Measurements from ENCODE around the gene CADM2. TPM values are rescaled to one million over a fixed set of nuclear protein-coding genes. Genes with fewer than 3 reads are reported as not detected.

Gene CADM2
- polyA plus RNA-seq, 1 donor from 2014 or later, result 4.5 TPM

- TF ChIP-seq, protein P1, sequence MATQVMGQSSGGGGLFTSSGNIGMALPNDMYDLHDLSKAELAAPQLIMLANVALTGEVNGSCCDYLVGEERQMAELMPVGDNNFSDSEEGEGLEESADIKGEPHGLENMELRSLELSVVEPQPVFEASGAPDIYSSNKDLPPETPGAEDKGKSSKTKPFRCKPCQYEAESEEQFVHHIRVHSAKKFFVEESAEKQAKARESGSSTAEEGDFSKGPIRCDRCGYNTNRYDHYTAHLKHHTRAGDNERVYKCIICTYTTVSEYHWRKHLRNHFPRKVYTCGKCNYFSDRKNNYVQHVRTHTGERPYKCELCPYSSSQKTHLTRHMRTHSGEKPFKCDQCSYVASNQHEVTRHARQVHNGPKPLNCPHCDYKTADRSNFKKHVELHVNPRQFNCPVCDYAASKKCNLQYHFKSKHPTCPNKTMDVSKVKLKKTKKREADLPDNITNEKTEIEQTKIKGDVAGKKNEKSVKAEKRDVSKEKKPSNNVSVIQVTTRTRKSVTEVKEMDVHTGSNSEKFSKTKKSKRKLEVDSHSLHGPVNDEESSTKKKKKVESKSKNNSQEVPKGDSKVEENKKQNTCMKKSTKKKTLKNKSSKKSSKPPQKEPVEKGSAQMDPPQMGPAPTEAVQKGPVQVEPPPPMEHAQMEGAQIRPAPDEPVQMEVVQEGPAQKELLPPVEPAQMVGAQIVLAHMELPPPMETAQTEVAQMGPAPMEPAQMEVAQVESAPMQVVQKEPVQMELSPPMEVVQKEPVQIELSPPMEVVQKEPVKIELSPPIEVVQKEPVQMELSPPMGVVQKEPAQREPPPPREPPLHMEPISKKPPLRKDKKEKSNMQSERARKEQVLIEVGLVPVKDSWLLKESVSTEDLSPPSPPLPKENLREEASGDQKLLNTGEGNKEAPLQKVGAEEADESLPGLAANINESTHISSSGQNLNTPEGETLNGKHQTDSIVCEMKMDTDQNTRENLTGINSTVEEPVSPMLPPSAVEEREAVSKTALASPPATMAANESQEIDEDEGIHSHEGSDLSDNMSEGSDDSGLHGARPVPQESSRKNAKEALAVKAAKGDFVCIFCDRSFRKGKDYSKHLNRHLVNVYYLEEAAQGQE (IDR thresholded peaks at IDR 0.05; ENCODE audit: borderline replicate concordance), result no peak
These were observed 931.3 kb downstream of the CADM2 start (continued) for GRCh38 chr3:85890043-85890555.

- H3K9me2 ChIP-seq (ENCODE audit: insufficient read depth, low read length), result no peaks in the 10 kb centered on the region
- H3K4me3 ChIP-seq (ENCODE audit: low read length), result no peak overlapping the region
- no peak overlapping the region for H3K4me2 ChIP-seq (ENCODE audit: low read length)
- no peaks in the 10 kb centered on the region for H3F3A ChIP-seq (ENCODE audit: insufficient read depth, low read length, poor library complexity, severe bottlenecking)
- no peaks in the 10 kb centered on the region for H3K9me3 ChIP-seq (ENCODE audit: low read length)
- H3K9ac ChIP-seq (ENCODE audit: low read length), result no peak overlapping the region
- no peaks in the 10 kb centered on the region for H3K79me2 ChIP-seq (replicated peaks; ENCODE audit: insufficient read depth, low read length)
- H3K27ac ChIP-seq (ENCODE audit: low read length), result no peak overlapping the region
- H2AFZ ChIP-seq (ENCODE audit: low read depth, low read length), result no peak overlapping the region
- no peaks in the 10 kb centered on the region for H4K20me1 ChIP-seq (ENCODE audit: insufficient read depth)
- no peaks in the 10 kb centered on the region for H3K27me3 ChIP-seq (ENCODE audit: insufficient read depth, low read depth, low read length)
- H3K36me3 ChIP-seq (ENCODE audit: insufficient read depth, low read length), result no peaks in the 10 kb centered on the region
- TF ChIP-seq, protein P1 (IDR thresholded peaks at IDR 0.05; ENCODE audit: borderline replicate concordance), result no peak
- TF ChIP-seq EZH2 (IDR thresholded peaks at IDR 0.05; ENCODE audit: borderline replicate concordance, insufficient read depth, low read length, poor library complexity, severe bottlenecking) (no peak), EP300 (conservative IDR thresholded peaks at IDR 0.05; ENCODE audit: poor library complexity, severe bottlenecking) (no peak), RAD21 (conservative IDR thresholded peaks at IDR 0.05) (no peak), MXI1 (conservative IDR thresholded peaks at IDR 0.05; ENCODE audit: poor library complexity, severe bottlenecking) (no peak)
These were observed 944.6 kb downstream of the CADM2 start for GRCh38 chr3:85903434-85903833.

GRCh38 chr3:85912980-85913379 is 954.2 kb downstream of the CADM2 start:
- no peak for TF ChIP-seq EZH2 (IDR thresholded peaks at IDR 0.05; ENCODE audit: borderline replicate concordance, insufficient read depth, low read length, poor library complexity, severe bottlenecking)
- no peak for TF ChIP-seq MXI1 (conservative IDR thresholded peaks at IDR 0.05; ENCODE audit: poor library complexity, severe bottlenecking)
- TF ChIP-seq CTCF (IDR thresholded peaks at IDR 0.05; ENCODE audit: poor library complexity, severe bottlenecking), result no peak
- TF ChIP-seq SMC3 (conservative IDR thresholded peaks at IDR 0.05; ENCODE audit: poor library complexity), result no peak
- TF ChIP-seq RAD21 (conservative IDR thresholded peaks at IDR 0.05), result no peak
- TF ChIP-seq EP300 (conservative IDR thresholded peaks at IDR 0.05; ENCODE audit: poor library complexity, severe bottlenecking), result no peak
- no peak for TF ChIP-seq POLR2AphosphoS5 (IDR thresholded peaks at IDR 0.05)
- TF ChIP-seq TAF1 (IDR thresholded peaks at IDR 0.05; ENCODE audit: low read depth), result no peak
- no peaks in the 10 kb centered on the region for H3K36me3 ChIP-seq (ENCODE audit: insufficient read depth, low read length)
- no peaks in the 10 kb centered on the region for H3F3A ChIP-seq (ENCODE audit: insufficient read depth, low read length, poor library complexity, severe bottlenecking)
- H3K79me2 ChIP-seq (replicated peaks; ENCODE audit: insufficient read depth, low read length), result no peaks in the 10 kb centered on the region
- H2AFZ ChIP-seq (ENCODE audit: low read depth, low read length), result no peak overlapping the region
- no peaks in the 10 kb centered on the region for H4K20me1 ChIP-seq (ENCODE audit: insufficient read depth)
- no peak overlapping the region for H3K4me2 ChIP-seq (ENCODE audit: low read length)
- H3K27ac ChIP-seq (ENCODE audit: low read length), result no peak overlapping the region
- H3K4me3 ChIP-seq (ENCODE audit: low read length), result no peak overlapping the region
- H3K9me3 ChIP-seq (ENCODE audit: low read length), result no peaks in the 10 kb centered on the region
- no peaks in the 10 kb centered on the region for H3K9me2 ChIP-seq (ENCODE audit: insufficient read depth, low read length)
- no peak overlapping the region for H3K9ac ChIP-seq (ENCODE audit: low read length)
- no peaks in the 10 kb centered on the region for H3K27me3 ChIP-seq (ENCODE audit: insufficient read depth, low read depth, low read length)

Data from neural cell (in vitro differentiated cells).